ENCODE measurements around the gene REXO4.

REXO4 gene

GRCh38 chr9:133367778-133368177 is 50.0 kb downstream of the REXO4 start:
- DNase-seq (ENCODE audit: low spot score), result no peak

- DNase-seq (ENCODE audit: low spot score), result no peak
These were observed 50.6 kb downstream of the REXO4 start for GRCh38 chr9:133367221-133367620.

- no peak for DNase-seq (ENCODE audit: low spot score)
These were observed 51.4 kb downstream of the REXO4 start for GRCh38 chr9:133366435-133366834.

GRCh38 chr9:133362359-133363044 is 55.3 kb downstream of the REXO4 start:
- no peak for DNase-seq (ENCODE audit: low spot score)

GRCh38 chr9:133361507-133362092 is 56.2 kb downstream of the REXO4 start:
- DNase-seq (ENCODE audit: low spot score), result no peak

- no peak for DNase-seq (ENCODE audit: low spot score)
These were observed 57.1 kb downstream of the REXO4 start for GRCh38 chr9:133360400-133361393.

- DNase-seq (ENCODE audit: low spot score), result no peak
These were observed 58.2 kb downstream of the REXO4 start for GRCh38 chr9:133359399-133360175.

- DNase-seq (ENCODE audit: low spot score), result no peak
These were observed 60.2 kb downstream of the REXO4 start for GRCh38 chr9:133357656-133358055.

- peak; percentile 84 for DNase-seq (ENCODE audit: low spot score)
These were observed 61.3 kb downstream of the REXO4 start, which contains the start of the genes SURF1 and SURF2 for GRCh38 chr9:133356391-133357091. Gene SURF1, minus strand, starts transcription at chr9:133356487. Its CDS starts 34 bp downstream, at chr9:133356453. Gene SURF2, plus strand, starts transcription at chr9:133356550. Its CDS starts 43 bp downstream, at chr9:133356593.

All from CD4-positive, alpha-beta T cell treated with Interleukin-15 for 4 hours (primary cell).